CD4-positive, alpha-beta T cell treated with Interleukin-17A for 4 hours (primary cell): ENCODE data around the gene ANKRD45.
"Not testable (repeated sequence)": the region's sequence is repeated elsewhere in the genome, so short reads cannot be mapped to it uniquely, and the experiment has no call there.

Experiments used
- DNase-seq: peaks from one replicate; pipeline ENCODE4 v3.0.0-alpha.2; 2020; ENCODE audit warnings: mixed read lengths

Gene ANKRD45, protein sequence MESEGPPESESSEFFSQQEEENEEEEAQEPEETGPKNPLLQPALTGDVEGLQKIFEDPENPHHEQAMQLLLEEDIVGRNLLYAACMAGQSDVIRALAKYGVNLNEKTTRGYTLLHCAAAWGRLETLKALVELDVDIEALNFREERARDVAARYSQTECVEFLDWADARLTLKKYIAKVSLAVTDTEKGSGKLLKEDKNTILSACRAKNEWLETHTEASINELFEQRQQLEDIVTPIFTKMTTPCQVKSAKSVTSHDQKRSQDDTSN

DNA sequence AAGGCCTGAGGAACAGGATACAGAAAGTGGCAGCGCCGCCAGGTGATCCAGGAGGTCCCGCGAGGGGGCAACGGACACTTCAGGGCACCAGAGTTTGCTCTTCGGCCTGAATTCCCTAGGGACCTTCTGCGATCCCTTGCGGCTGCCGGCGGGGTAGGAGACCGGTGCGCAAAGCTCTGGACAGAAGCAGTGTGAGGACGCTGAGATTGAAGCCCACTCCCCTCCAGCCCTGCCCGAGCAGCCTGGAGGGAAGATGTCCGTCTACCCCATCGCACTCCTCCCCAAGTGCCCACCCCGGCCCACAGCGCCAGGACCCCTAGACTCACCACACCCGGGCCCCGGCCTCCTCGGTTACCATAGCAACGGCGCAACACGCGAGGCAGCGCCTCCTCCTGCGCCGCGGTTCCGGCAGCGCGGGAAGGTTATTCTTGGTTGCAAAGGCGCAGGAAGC is at the start of gene ANKRD45:
TSS of gene ANKRD45 (minus strand) at position 361 of the 451 bp plus-strand sequence. CDS start 10,433 bp downstream, outside the sequence.
- no peak for DNase-seq

DNA sequence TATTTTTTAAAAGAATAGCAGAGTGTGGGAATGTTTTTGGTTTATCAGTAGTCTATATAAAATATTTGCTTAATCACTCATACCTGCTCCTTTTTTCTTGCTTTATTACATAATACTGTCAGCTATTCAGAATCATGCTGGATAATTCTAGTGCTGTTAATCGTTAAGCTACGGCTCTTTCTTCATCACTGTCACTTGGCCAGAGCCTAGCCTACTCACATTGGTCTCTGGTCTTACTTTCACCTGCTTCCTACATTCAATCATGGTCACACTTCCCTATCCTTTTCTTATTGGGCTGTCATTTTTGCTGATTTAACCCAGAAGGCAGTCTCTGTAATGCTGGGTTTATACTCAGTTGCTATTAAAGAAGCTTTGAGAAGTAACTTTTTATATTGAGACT is 47.6 kb upstream of the ANKRD45 start:
- DNase-seq, result no peak

DNA sequence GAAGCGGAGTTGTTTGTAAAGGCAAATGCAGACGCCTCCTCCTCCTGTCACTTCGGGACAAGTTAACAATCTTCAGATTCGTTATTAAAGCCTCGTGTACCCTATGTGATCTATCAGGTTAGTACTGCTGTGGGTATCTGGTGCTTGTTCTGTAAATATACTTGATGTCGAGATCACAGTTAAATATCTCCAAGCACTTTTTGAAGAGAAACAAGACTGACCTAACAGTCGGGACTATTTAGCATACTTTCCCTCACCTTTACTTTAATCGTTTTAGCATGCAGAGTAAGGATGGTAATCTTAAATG is 45.8 kb upstream of the ANKRD45 start:
- DNase-seq, result no peak

DNA sequence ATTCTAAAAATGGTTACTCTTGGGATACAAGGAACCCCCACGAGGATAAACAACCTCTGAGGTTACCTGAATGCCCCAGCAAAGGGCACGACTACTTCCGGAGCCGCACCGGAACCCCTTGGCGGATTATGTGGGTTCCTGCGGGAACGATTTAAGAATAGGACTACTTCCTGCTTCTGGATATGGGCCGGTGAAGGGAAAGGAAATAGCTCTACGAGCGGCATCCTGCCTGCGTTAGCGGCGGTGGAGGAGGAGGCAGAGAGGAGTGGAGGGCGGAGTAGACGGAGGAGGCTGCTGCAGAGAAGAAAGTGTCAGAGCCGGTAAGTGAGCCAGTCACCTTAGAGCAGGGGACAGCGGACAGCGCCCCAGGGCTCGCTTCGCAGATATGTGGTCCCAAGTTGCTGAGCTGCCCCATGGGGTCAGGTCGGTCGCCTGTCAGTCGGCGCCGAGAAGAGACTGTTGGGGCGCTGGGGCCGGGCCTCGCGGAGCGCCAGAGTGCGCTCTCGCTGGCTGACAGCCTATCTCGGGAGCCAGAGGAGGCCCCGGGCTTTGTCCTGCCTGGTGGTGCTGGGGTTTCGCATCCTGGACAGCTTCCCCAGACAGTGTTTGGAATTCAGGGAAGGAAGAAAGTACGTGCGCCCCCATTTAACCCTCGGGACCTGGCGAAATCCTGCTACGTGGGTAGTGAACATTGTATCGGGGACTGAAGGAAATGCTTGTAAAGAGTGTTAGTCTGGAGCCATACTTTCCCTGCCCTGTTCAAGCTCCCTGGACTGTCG is 45.3 kb upstream of the ANKRD45 start, which contains the start of gene KLHL20:
TSS of gene KLHL20 (plus strand) at position 223 of the 779 bp plus-strand sequence. CDS start 1,063 bp downstream, outside the sequence.
- DNase-seq, result peak; percentile 83

DNA sequence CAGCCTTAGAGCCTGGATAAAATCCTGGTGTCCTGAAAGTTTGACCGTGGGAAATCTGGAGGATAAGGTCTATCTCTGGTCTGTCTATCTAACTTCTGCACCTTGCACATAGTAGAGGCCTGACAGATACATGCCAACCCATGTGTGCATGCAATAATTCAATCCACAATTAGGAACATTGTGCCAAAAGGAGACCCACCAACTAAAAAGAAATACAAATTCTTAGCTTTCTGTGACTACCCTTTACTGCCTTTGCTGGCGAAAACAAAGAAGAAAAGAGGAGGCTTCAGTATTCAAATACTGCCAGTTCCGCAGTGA is 44.7 kb upstream of the ANKRD45 start:
- no peak for DNase-seq

DNA sequence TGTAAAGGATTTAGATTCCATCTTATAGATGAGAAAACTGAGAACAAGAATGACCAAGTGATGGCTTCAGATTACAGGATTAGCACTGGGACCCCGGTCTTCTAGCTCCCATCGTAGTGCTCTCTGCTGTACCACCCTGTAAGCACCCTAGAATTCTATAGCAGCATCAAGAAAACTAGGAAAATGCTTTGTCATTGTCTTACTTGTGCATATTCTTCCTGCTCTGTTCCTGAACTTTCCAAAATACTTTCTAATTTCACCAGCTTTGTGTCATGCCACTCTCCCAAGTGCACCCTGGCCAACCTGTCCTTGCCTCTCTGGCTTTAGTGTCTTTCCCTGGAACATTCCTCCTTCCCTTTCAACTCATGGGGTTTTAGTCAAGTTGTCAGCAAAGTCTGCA is 39.1 kb upstream of the ANKRD45 start:
- no peak for DNase-seq

DNA sequence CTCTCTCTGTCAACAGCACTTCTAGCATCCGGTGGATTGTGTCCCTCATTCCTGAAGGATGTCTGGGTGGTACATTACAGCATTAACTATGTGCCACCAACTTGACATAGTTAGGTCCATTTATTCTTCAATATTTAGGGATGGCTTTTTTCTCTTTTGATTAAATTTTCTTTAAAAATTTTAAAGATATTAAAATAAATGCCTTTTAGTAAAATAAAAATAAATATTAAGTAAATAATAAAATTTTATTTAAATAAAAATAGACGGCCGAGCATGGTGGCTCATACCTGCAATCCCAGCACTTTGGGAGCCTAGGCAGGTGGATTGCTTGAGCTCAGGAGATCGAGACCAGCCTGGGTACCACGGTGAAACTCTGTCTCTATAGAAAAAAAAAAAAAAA is 35.5 kb upstream of the ANKRD45 start:
- DNase-seq, result no peak

DNA sequence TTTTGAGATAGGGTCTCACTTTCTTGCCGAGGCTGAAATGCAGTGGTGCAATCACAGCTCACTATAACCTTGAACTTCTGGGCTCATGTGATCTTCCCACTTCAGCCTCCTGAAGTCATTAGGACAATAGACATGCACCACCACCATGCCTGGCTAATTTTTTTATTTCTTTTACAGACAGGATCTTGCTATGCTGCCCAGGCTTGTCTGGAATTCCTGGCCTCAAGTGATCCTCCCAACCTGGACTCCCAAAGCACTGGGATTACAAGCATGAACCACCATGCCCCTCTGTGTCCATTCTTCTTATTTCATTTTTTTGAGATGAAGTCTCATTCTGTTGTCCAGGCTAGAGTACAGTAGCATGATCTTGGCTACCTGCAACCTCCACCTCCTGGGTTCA is 33.1 kb upstream of the ANKRD45 start:
- no peak for DNase-seq

DNA sequence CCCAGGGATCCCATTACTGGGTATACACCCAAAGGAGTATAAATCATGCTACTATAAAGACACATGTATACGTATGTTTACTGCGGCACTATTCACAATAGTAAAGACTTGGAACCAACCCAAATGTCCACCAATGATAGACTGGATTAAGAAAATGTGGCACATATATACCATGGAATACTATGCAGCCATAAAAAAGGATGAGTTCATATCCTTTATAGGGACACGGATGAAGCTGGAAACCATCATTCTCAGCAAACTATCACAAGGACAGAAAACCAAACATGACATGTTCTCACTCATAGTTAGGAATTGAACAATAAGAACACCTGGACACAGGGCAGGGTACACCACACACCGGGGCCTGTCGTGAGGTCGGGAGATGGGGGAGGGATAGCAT is 31.6 kb upstream of the ANKRD45 start:
- not testable (repeated sequence) for DNase-seq

DNA sequence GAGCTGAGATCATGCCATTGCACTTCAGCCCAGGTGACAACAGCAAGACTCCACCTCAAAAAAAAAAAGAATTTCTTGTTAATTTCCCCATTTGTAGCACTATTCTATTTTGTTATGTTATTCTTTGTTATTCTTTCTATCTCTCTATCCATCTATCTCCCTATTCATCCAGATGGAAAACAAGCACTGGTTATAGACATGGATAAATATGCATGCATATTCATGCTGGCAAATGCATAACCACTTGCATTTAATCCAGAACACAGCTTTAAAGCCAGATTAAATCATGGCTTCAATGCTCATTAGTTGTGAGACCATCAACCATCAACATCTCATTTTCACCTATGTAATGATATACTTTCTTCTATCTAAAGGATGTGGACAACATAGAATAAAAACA is 23.6 kb upstream of the ANKRD45 start:
- DNase-seq, result no peak

DNA sequence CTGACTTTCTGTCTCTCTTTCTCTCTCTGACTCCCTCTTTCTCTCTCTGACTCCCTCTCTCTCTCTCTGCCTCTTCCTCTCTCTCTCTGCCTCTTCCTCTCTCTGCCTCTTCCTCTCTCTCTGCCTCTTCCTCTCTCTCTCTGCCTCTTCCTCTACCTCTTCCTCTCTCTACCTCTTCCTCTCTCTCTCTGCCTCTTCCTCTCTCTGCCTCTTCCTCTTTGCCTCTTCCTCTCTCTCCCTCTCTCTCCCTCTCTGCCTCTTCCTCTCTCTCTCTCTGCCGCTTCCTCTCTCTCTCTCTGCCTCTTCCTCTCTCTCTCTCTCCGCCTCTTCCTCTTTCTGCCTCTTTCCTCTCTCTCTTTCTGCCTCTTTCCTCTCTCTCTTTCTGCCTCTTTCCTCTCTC is 18.6 kb upstream of the ANKRD45 start:
- no peak for DNase-seq

DNA sequence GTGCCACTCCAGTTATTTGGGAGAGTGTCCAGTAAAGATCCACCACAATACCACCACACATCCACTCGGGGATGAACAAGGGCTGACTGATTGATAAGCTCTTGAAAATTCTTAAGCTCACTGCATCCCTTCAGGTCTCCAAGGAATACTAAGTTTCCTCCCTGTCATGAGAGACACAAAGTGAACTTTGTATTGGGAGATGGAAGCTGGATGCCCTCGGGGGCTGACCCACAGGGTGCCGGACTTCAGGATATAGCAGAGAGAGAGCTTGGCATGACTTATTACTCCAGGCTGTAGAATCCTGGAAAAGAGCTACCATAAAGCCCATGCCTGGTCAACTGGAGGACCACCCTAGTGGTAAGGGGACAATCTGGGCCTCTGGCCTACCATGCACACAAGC is 15.5 kb upstream of the ANKRD45 start:
- DNase-seq, result not testable (repeated sequence)

DNA sequence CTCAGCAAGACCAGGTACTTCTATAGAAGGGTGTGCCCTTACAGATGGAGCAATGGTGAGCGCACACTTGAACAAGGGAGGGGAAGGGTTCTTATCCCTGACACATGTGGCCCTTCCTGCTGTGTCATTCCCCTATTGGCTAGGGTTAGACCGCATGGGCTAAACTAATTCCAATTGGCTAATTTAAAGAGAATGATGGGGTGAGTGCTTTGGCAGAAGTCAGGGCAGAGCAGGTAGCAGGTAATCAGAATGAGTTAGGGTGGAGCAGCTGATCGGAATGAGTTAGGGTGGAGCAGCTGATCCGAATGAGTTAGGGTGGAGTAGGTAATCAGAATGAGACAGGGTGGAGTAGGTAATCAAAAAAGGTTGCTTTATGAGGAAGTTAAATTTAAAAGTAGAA is 14.2 kb upstream of the ANKRD45 start:
- not testable (repeated sequence) for DNase-seq

DNA sequence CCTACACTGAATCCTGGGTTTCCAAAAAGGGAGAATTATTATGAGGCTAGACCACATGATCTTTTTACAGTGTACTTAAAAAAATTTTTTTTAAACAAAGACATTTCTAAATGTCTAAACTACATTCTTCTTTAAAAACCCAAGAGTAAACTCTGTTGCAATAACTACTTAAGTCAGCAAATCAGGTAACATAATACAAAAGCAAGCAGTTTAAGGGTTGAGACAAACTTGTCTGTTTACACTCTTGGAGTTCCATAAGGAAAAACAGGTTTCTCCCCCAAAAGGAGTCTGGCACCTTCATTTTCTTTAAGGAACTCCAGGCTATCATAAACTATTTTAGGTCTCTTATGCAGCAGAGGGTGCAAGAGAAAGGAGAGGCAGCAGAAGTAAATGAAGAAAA is 12.5 kb upstream of the ANKRD45 start:
- no peak for DNase-seq

DNA sequence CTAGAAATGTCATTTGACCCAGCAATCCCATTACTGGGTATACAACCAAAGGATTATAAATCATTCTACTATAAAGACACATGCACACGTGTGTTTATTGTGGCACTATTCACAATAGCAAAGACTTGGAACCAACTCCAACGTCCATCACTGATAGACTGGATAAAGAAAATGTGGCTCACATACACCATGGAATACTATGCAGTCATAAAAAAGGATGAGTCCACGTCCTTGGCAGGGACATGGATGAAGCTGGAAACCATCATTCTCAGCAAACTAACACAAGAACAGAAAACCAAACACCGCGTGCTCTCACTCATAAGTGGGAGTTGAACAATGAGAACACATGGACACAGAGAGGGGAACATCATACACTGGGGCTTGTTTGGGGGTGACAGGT is 10.5 kb upstream of the ANKRD45 start:
- not testable (repeated sequence) for DNase-seq

DNA sequence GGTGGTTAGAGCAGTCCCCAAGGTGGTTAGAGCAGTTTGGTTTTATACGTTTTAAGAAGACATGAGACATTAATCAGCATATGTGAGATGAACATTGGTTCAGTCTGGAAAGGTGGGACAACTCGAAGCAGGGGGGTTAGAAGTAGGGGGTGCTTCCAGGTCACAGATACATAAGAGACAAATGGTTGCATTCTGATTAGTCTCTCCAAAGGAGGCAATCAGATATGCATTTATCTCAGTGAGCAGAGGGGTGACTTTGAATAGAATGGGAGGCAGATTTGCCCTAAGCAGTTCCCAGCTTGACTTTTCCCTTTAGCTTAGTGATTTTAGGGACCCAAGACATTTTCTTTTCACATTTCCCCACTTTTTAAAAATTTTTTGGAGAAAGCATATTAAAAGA is 4.8 kb upstream of the ANKRD45 start:
- not testable (repeated sequence) for DNase-seq

DNA sequence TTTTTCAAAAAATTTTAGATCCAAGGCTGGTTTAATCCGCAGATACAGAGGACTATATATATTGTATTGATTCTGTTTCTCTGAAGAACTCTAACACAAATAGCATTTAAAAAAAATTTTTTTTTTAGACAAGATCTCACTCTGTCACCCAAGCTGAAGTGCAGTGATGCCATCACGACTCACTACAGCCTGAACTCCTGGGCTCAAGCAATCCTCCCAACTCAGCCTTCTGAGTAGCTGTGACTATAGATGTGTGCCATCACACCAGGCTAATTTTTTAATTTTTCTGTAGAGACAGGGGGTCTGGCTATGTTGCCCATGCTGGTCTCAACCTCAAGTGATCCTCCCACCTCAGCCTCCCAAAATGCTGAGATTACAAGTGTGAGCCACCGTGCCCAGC is 3.0 kb downstream of the ANKRD45 start:
- no peak for DNase-seq

DNA sequence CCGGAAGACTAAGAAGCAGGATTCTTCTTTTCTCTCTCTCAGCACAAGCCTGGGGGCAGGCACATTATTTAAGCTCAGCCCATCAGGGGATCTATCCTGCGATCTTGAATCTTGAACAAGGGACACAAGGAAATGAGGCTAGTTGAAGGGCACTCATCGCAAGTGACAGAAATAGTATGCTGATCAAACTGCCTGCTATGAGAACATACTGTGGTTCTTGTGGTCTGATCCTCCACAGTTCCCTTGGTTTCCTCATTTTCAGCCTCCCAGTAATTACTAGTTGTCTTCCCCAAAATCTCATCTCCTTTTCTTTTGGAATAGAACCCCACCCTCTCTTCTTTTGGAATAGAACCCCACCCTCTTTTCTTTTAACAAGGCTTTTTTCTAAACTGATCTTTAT is 6.5 kb downstream of the ANKRD45 start:
- DNase-seq, result no peak

DNA sequence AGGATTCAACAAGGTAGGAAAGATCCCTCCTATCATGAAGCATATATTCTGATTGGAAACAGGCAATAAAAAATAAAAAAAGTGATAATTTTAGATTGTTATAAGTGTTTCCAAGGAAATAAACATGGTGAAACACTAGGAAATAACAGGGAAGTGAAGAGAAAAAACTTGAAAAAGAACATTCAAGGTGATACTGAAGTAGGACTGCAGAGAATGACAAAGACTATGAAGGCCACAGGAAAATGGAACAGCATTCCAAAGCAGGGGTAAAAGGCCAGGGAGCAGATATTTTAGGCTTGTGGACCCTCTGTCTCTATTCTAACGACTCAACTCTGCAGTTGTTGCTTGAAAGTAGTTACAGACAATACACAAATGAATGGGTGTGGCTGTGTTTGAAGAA is 7.9 kb downstream of the ANKRD45 start:
- no peak for DNase-seq

DNA sequence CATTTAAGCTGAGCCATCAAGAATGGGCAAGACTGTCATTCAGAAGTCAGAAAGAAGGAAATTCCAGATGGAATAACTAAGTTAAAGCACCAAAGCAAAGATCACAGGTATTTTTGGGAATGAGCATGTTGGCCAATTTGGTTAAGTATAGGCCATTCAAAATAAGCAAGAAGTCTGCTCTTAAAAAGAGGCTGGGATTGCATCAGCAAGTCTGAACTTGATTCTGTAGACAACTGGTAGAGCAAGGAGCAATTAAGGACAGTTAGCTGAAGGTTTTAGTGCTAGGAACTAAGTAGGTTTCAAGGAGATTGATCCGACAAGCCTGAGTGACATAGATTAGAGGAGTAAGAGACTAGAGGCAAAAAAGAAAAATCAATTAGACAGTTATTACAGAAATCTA is 8.4 kb downstream of the ANKRD45 start:
- no peak for DNase-seq

DNA sequence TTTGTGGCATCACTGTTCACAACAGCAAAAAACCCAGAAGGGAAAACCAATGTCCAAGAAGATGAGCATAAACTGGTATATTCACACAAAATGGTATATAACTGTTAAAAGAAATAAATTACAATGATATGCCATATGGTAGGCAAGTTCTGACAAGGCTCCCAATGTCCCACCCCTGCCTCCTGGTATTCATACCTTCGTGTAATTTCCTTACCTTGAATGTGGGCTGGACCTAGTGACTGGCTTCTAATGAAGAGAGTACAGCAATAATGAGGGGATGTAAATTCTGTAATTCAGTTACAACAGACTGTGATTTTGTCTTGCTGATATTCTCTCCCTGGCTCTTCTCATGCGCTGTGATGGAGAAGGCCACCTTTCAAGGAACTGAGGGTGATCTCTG is 9.3 kb downstream of the ANKRD45 start:
- no peak for DNase-seq

DNA sequence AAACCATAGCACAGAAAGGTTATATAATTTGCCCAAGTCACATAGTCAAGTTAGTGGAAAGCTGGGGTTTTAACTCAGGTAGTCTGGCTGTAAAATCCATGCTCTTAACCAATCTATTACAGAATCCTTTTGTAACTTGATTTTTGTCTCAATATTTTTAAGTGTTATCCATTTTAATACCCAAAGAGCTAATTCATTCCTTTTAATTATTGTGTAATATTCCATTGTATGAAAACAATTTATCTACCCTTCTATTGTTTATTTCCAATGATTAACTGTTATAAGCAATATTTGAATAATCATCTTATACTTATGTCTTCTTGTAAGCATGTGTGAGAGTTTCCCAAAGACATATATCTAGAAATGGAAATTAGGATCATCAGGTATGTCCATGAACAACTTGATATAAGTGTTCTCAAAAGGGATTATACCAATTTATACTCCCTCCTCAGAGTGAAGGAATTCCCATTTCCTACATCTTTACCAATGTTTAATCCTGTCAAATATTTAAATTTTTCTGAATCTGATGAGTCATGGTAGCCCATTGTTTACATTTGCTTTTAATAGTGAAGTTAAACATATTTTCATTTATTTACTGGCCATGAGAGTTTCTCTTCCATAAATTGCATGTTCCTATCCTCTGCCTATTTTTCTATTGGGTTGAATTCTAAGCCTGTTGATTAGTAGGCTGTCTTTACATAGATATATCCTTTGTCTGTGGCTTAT is 20.6 kb downstream of the ANKRD45 start:
- no peak for DNase-seq

DNA sequence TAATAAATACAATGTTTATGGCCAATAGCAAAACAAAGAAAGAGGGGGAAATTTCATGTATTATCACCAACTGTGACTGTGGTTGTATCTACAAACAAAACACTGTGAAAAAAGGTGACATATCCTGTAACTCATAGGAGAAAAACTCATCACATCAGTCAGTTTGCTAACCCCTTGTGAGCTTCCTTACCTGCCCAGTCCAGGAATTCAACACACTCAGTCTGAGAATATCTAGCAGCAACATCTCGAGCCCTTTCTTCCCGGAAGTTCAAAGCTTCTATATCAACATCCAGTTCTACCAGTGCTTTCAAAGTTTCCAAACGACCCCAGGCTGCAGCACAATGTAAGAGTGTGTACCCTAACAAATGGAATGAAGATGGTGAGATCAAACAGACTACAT is 23.0 kb downstream of the ANKRD45 start:
- DNase-seq, result no peak
